Nephron progenitor cell (in vitro differentiated cells): ENCODE measurements around the gene NCR3LG1.
A peak's percentile ranks its signal among the peaks of the same experiment; 100 is the strongest.

Experiments used
- DNase-seq: peaks from one replicate; pipeline ENCODE4 v3.0.0; 2021
- H3K27ac Mint-ChIP-seq: 2 replicates; pipeline ENCODE4 v1.8.0; 2021; ENCODE audit warnings: mild to moderate bottlenecking, moderate library complexity, mixed read lengths
- H3K27me3 Mint-ChIP-seq: 2 replicates; pipeline ENCODE4 v1.8.0; 2021; ENCODE audit warnings: mild to moderate bottlenecking, low read depth, mixed read lengths; ENCODE audit not compliant: poor library complexity
- H3K36me3 Mint-ChIP-seq: 2 replicates; pipeline ENCODE4 v1.8.0; 2021; ENCODE audit warnings: low read depth, mixed read lengths
- H3K4me1 Mint-ChIP-seq: 2 replicates; pipeline ENCODE4 v1.8.0; 2021; ENCODE audit warnings: mixed read lengths
- H3K4me3 Mint-ChIP-seq: 2 replicates; pipeline ENCODE4 v1.8.0; 2021; ENCODE audit warnings: mild to moderate bottlenecking, moderate library complexity, mixed read lengths
- H3K9me3 Mint-ChIP-seq: 2 replicates; pipeline ENCODE4 v1.8.0; 2021; ENCODE audit warnings: mild to moderate bottlenecking, moderate library complexity, mixed read lengths
- CTCF ChIP-seq: fragments of 200-600 bp; sonication (generic); IDR thresholded peaks from 2 replicates; pipeline ENCODE4 v1.5.0; 2021; ENCODE audit warnings: antibody characterized with exemption

NCR3LG1 gene

GRCh38 chr11:17331669-17332068, 19.9 kb upstream of the NCR3LG1 start:
- peaks cover 5% of the 10 kb centered on the region for H3K36me3 Mint-ChIP-seq
- no peaks in the 10 kb centered on the region for H3K4me1 Mint-ChIP-seq
- H3K4me3 Mint-ChIP-seq = no peak overlapping the region
- no peaks in the 10 kb centered on the region for H3K9me3 Mint-ChIP-seq
- no peaks in the 10 kb centered on the region for H3K27me3 Mint-ChIP-seq
- H3K27ac Mint-ChIP-seq = no peak overlapping the region
- no peak for DNase-seq
- no peak for TF ChIP-seq CTCF

DNA sequence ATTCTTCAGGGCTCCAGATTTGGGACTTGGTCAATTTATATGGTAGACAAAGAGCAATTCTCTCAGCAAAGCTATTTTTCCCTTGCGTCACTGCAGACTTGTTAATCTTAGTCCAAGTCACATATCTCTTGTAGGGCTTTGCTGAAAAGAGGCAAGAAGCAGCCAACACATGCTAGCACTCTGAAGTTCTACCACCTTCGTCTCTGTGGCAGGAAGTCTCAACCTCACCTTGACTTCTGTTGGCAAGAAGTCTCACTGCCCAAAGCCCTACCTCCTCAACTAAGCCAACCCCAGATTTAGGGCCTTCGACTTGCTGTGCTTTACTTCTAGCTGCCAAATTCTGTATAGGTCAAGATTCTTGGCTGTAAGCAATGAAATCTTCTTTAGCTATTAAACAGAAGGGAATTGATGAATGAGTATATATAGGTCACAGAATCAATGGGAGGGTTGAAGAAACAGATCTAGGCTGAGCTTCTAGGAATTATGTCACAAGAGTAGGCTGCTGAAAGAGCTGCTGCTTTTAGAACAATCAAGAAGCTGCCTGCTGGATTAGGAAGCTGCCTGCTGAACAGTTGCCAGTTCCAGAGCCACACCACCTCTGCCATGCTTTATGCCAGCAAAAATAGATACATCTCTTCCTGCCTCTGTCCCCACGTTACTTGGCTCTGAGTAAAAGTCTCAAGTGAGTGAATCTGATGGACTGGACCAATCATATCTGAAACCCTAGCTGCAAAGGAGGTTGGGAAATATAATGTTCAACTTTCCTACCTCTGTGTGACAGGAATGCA, 17.6 kb upstream of the NCR3LG1 start:
- H3K4me1 Mint-ChIP-seq = no peaks in the 10 kb centered on the region
- DNase-seq = no peak
- peaks cover 10% of the 10 kb centered on the region for H3K36me3 Mint-ChIP-seq
- no peak overlapping the region for H3K4me3 Mint-ChIP-seq
- TF ChIP-seq CTCF = no peak
- H3K27ac Mint-ChIP-seq = no peak overlapping the region
- H3K9me3 Mint-ChIP-seq = no peaks in the 10 kb centered on the region
- no peaks in the 10 kb centered on the region for H3K27me3 Mint-ChIP-seq

DNA sequence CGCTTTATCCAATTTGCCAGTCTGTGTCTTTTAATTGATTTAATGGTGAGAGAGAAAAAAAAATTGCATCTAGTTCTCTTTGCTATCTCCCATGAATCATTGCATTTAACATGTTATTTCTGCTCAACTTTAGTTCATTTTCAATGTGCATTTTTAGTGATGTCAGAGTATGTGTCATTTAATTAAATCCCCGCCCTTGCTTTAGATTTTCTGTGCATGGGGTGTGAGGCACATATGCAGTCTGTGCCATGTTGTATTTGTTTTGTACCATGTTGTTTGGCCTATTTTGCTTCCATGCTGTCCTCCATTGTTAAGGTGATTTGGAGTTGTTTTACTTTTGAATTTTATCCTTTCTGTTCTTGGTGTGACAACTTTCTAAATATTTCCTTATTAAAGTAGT, 8.3 kb upstream of the NCR3LG1 start:
- H3K9me3 Mint-ChIP-seq = no peaks in the 10 kb centered on the region
- H3K4me3 Mint-ChIP-seq = no peak overlapping the region
- H3K4me1 Mint-ChIP-seq = no peaks in the 10 kb centered on the region
- no peaks in the 10 kb centered on the region for H3K36me3 Mint-ChIP-seq
- no peak overlapping the region for H3K27ac Mint-ChIP-seq
- peaks cover 9% of the 10 kb centered on the region for H3K27me3 Mint-ChIP-seq
- no peak for TF ChIP-seq CTCF
- no peak for DNase-seq

- Mint-ChIP-seq H3K4me1 (no peaks in the 10 kb centered on the region), H3K9me3 (no peaks in the 10 kb centered on the region), H3K27ac (no peak overlapping the region), H3K27me3 (peaks cover 15% of the 10 kb centered on the region), H3K4me3 (no peak overlapping the region), H3K36me3 (no peaks in the 10 kb centered on the region)
- TF ChIP-seq CTCF = no peak
- no peak for DNase-seq
Observed at GRCh38 chr11:17343907-17344306, 7.7 kb upstream of the NCR3LG1 start.

- Mint-ChIP-seq H3K27me3 (peaks cover 49% of the 10 kb centered on the region), H3K27ac (no peak overlapping the region), H3K4me1 (peaks cover 5% of the 10 kb centered on the region), H3K4me3 (no peak overlapping the region), H3K36me3 (no peaks in the 10 kb centered on the region), H3K9me3 (no peaks in the 10 kb centered on the region)
- no peak for TF ChIP-seq CTCF
- DNase-seq = no peak
Observed at GRCh38 chr11:17347676-17348075, 3.9 kb upstream of the NCR3LG1 start.

DNA sequence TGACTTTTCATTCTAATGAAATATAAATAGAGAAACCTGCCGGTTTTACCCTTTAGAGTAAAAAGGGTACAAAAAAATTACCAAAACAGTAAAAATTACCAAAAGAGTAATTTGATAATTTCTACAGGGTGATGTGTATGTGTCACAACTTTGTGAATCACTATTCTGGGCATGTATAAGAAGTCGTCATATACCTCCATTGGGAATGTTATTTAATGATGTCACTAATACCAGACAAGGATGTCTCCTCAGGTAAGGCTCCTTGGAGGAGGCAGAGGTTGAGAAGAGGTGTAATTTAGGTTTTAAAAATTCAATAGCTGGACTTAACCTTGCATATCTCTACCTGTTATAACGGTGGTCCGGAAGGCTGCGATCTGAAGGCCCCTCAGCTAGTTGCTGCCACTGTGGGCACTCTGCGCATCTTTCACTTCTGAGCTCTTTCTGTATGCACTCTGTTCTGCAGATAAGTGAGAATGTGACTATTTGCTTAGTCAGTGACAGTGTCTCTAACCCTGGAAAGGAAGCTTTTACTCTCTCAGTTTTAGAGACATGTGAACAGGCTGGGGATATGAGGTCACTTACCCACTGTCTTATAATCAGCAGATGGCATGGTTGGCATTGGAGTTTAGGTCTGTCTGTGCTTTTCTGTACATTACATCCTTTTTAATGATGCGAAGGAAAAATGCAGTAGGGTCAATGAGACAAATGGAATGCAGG, 987 bp upstream of the NCR3LG1 start:
- no peak overlapping the region for H3K27ac Mint-ChIP-seq
- no peak for DNase-seq

More for the DNA sequence above, 987 bp upstream of the NCR3LG1 start:
- no peaks in the 10 kb centered on the region for H3K36me3 Mint-ChIP-seq
- peaks cover 11% of the 10 kb centered on the region for H3K9me3 Mint-ChIP-seq
- H3K27me3 Mint-ChIP-seq = peaks cover 68% of the 10 kb centered on the region
- TF ChIP-seq CTCF = no peak
- H3K4me3 Mint-ChIP-seq = peak overlapping the region; percentile 87
- peaks cover 22% of the 10 kb centered on the region for H3K4me1 Mint-ChIP-seq
